ENCODE results near the gene NAALADL2.

DNA sequence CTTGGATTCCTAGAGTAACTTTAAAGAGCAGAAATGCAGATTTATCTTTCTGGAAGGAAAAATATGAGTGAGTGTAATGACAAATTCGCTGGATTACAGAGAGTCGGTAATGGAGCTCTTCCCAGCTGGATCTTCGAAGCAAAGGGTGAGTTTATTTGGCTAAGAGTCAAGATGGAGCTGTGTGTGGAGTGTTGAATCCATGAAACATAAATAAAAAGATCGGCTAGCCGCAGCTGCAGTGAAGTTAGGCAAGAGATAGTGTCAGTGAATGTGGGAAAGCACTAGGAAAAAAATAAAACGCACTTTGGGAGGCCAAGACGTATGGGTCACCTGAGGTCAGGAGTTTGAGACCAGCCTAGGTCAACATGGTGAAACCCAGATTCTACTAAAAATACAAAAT lies 10.3 kb downstream of the NAALADL2 start:
- TF ChIP-seq, protein P1, sequence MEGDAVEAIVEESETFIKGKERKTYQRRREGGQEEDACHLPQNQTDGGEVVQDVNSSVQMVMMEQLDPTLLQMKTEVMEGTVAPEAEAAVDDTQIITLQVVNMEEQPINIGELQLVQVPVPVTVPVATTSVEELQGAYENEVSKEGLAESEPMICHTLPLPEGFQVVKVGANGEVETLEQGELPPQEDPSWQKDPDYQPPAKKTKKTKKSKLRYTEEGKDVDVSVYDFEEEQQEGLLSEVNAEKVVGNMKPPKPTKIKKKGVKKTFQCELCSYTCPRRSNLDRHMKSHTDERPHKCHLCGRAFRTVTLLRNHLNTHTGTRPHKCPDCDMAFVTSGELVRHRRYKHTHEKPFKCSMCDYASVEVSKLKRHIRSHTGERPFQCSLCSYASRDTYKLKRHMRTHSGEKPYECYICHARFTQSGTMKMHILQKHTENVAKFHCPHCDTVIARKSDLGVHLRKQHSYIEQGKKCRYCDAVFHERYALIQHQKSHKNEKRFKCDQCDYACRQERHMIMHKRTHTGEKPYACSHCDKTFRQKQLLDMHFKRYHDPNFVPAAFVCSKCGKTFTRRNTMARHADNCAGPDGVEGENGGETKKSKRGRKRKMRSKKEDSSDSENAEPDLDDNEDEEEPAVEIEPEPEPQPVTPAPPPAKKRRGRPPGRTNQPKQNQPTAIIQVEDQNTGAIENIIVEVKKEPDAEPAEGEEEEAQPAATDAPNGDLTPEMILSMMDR (IDR thresholded peaks at IDR 0.05; ENCODE audit: low read length) = no peak
- no peak for TF ChIP-seq EZH2 (IDR thresholded peaks at IDR 0.05; ENCODE audit: borderline replicate concordance, low read length)

Data from OCI-LY1 (cell line).